Skin of body (tissue), 2 donors: ENCODE results near the gene ERMARD. TPM values are rescaled to one million over a fixed set of nuclear protein-coding genes. Genes with fewer than 3 reads are reported as not detected.

ENCODE experiments used
- DNase-seq: peaks from one replicate; lab custom pipeline; 2025; lab: John Stamatoyannopoulos, UW
- total RNA-seq: library from RNA; depleted of rRNA; stranded (reverse); fragments of >200 nt; gene quantifications from one replicate; pipeline ENCODE4 v1.2.3, GENCODE V29; 2014

The ERMARD gene
- total RNA-seq = 18.7 TPM

DNA sequence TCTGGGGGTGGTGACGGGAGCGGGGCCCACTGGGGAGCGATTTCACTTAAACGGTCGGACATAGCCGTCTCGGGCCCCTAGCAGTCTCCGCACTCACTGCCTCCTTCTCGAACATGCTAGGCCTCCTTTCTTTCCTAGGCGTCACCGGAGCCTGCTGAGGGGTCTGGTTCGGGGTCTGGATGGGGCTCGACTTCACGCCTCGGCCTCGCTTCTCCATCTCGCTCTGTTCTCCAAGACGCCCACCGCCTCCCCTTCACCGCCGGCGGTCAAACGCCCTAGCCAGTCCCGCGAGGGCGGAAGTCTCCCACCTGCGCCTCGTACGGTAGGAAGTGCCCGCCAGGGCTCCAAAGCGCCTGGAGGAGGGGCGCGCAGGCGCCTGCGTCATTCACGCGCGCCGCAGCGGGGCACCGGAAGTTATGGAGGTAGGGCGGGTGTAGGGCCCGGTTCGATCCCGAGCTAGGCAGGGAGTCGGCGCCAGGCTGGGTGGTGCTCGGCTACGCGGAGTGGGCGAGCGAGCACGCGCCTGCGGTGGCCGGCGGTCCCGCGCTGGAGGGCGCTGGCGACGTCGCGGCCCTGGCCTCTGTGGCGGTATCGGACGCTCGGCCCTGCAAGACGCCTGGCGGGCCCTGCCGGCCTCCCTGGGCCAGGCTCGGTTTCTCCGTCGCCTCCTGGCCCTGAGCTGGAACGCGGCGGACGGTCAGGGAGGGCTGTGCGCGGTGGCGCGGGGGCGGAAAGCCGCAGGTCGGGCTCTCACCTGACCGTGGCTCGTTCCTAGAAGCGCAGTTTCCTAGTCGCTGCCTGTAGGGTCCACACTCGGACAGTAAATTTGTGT, at the start of gene ERMARD, which contains the start of gene DYNLT2:
Gene ERMARD (plus strand): TSS at position 381 of the 832 bp plus-strand sequence. CDS start 36 bp downstream, at position 417.
Gene DYNLT2 (minus strand): TSS at position 331 of the 832 bp plus-strand sequence. CDS start 114 bp downstream, at position 217.
- DNase-seq = peak; percentile 88

DNA sequence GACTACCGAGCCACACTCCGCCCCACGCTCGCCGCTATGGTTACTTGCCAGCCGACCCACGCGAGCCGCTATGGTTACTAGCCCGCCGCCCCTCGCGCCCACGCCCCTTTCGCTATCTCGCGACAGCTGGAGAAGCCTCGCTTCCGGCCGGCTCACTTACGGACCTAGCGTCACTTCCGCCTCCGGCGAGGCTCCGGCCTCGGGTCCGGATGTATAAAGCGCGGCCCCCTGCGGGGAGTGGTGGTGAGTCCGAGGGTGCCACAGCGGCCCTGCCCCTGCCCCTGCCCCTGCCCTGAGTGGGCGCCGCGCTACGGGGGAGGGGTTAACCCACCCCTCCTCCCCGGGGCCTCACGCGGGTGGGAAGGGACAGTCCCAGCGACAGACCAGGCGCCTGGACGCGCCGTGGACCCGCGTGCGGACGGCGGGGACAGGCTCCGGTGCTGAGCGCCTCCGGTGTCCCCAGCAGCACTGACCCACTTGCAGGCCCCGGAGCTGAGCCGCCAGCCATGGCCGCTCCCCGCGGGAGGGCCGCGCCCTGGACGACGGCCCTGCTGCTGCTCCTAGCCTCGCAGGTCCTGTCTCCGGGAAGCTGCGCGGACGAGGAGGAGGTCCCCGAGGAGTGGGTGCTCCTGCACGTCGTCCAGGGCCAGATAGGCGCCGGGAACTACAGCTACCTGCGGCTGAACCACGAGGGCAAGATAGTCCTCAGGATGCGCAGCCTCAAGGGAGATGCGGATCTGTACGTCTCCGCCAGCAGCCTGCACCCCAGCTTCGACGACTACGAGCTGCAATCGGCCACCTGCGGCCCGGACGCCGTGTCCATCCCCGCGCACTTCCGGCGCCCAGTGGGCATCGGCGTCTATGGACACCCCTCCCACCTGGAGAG, 49.2 kb upstream of the ERMARD start, which contains the start of the genes C6orf120 and WDR27:
Gene C6orf120 (plus strand): TSS at position 173 of the 886 bp plus-strand sequence. CDS start 334 bp downstream, at position 507.
Gene WDR27 (minus strand): TSS at position 76 of the 886 bp plus-strand sequence. CDS start 13,024 bp downstream, outside the sequence.
- DNase-seq = peak; percentile 91

DNA sequence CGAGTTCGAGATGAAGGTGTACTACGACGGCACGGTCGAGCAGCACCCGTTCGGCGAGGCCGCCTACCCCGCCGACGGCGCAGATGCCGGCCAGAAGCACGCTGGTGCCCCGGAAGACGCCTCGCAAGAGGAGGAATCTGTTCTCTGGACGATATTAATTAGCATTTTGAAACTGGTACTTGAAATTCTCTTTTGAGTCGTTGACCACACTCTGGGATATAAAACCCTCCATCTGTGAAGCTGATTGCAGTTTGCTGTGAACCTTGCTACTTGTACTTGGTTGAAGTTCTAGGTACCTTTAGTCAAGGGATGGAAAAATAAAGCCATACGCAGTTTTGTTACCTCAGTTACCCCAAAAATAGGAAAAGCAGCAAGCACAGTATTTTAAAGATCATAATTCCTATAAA, 48.6 kb upstream of the ERMARD start:
- DNase-seq = no peak

DNA sequence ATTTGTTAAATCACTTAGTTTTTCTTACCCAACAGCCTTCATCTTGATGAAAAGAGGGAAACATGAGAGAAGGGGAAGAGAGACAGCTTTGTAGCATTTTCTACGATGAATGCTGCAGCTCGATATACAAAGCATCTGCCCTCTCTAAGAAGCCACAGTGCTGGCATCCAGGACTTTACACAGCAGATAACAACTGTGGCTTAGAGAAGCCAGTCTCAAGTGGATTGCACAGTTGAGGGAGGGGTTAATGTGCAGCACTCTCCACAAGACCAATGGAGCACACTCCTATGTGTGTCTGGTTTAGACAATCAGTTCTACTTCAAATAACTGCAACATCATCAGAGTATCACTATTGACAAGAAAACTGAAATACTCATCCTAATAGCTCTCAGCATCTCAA, 43.6 kb upstream of the ERMARD start:
- no peak for DNase-seq

DNA sequence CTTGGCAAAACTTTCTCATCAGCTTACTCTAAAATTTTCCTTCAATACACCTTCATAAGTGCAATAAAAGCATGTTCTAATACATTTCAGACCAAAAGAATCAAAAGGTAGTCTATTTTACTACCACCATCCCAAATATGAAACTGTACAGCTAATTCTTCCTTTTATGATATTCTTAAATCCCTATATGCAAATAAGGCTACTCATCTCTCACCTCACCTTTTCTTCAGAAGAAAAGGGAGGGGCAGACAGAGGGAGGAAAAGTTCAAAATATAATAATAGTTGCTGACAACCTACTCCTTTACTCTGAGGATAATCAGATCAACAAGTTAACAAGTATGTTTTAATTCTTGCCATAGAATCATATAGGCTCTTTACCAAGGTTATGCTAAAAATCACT, 42.1 kb upstream of the ERMARD start:
- no peak for DNase-seq

DNA sequence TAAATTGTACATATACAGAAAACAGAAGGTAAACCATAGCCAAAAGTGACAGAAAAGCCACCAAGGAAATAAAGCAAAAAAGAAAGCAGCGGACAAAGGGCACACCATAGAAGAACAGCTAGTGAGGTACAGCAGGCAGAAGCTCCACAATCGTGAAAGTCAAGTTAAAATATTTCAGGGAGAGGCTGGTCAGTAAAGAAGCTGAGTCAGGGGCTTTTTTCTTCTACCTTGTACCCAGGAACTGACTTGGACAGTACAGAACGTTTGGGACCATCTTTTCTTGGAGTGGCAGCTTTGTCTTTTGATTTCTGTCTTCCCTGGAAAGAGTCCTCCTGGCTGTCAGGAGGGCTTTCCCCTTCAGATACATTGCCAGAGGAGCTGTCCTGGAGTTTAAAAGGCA, 41.4 kb upstream of the ERMARD start:
- no peak for DNase-seq

DNA sequence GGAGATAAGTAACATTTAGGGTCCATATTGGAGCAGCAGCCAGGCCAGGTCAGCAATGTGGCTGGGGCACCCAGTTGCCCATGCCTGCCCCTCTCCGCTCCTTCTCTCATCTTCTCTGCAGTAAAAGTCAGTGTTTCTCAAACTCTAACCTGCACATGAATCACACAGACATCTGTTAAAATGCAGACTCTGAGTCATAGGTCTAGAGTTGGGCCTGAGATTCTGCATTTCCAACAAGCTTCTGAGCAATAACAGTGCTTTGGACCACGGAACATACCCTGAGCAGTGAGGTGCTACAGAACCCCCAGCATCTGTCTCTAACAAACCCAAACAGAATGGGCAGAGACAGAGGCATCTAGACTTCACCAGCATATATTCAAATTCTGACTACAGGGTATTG, 37.2 kb upstream of the ERMARD start:
- no peak for DNase-seq

DNA sequence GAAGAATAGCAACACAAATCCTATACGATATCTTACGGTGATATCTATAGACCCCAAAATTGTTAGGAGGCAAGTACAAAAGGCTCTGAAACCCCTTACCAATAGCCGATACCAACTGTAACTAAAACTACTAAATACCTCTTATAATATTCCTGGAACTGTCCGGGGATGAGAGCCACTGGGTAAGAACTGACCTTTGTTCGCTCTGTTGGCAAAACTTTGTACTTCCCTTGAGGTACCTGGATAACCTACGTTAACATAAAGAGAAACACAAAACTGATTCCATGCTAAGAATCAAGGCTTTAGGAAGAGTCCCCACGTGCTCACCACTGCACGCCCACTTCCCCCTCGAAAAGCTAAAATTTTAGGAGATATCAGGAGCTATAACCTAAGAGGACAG, 36.8 kb upstream of the ERMARD start:
- no peak for DNase-seq

DNA sequence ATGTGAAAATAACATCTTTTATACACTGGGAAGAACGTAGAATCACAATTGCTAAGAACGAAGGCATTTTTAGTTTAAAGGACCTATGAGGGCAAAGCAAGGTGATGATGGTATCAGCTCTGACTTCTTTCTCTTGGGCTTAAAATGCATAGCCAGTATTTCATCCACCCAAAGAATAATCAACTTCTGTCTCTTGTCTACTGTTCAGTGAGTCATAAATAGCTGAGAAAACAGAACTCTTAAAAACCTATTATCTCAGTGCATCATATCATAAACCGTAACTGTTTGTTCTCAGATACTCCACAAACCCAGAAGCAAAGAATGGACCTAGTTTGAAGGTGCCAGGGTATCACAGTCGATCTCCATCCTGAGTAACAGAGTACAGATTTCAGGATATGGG, 32.3 kb upstream of the ERMARD start:
- DNase-seq = no peak

DNA sequence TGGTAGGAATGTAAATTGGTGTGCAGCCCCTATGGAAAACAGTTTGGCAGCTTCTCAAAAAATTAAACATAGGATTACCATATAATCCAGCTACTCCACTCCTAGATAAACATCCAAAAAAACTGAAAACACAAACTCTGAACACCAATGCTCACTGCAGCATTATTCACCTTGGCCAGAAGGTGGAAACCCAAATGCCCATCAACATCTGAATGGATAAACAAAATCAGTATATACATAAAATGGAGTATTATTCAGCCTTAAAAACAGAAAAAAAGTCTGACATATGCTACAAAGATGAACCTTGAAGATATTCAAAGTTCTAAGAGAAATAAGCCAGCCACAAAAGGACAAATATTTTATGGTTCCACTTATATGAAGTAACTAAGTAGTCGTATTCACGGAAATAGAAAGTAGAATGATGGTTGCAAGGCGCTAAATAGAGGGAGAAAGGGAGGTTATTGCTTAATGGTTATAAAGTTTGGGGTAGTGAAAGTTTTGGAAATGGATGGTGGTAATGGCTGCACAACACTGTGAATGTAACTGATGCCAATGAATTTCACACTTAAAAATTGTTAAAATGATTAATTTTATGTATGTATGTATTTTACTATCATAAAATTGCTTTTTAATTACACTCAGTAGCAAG, 31.1 kb upstream of the ERMARD start:
- DNase-seq = no peak

DNA sequence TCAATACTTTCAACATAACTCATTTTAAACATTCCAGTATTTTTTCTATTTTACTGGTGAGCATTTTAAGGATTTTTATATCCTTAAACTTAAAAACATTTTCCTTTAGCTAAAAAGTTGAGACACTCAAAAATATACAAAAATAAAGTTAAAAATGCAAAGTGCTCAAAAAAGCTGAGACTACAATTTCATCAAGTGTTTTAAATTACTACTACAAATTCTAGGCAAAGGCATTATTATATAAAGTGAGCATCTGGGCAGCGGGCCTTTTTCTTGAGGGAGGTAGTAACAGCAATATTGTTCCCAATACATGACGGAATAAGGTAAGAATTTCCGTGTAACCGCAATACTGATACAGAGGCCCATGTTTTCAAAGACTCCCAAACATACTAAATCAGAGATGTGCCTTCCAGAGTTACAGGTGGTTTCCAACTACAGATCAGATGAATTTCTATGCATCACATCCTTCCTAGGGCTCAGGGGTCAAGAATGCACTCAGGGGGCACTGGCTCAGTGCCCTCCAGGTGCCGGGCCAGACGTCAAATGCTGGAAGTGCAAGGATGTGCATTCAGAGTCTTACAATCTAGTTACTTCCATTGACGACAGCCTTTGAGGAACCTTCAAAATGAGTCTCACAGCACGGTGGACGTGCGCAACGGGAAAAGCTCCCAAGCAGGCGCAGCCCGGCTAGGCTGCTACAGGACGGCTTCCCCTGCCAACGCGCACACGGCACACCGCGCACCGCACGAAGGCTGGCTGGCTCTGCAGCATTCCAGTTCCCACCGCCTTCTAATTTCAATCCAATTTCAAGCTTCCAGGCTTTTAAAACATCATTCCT, 28.8 kb upstream of the ERMARD start:
- peak; percentile 50 for DNase-seq

DNA sequence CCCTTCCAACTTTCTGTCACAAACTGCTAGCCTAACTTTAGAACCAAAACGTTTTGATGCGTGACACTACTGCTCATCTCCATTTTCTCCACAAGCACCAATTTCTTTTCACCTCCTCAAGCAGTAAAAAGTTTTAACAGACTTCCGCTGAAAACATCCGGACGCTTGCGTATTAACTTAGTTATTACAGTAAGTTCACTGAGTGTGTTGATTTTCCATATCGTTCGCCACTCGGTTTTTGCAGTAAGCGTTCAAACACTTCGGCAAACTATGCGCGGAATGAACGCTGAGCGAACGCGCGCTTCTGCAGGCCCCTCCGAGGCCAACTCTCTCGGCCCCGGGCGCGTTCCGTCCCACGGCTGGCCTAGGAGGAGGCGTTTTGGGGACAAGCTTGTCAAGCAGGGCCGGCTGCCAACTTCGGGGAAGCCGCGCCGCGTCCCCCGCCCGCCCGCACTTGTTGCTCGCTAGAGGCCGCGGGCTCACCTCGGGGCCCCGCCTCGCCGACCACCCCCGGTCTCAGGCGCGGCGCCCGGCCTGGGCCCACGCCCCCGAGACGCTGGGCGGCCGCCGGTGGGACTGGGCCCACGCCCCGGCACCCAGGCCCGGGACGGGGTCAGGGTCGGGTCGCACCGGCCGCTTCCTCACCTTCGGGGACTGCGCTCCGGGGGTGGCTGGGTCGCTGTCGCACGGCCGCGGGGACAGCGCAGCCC, 28.1 kb upstream of the ERMARD start:
- peak; percentile 63 for DNase-seq

DNA sequence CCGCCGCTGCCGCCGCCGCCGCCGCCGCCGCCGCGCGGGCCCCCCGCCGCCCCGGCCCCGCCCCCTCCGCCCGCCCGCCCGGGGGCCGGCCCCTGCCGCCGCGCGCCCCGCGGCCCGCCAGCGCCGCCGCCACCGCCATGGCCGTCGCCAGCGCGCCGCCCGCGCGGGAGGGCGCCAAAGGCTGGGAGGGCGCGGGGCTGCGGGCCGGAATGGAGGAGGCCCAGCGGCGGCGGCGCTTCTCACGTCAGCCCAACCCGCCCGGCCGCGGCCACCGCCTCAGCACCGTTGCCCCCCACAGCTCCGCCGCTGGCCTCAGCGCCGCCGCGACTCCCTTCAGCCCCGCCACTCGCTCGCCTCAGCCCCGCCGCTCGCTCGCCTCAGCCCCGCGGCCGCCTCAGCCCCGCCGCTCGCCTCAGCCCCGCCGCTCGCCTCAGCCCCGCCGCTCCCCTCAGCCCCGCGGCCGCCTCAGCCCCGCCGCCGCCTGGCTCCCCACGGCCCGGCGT, 27.4 kb upstream of the ERMARD start:
- DNase-seq = no peak

DNA sequence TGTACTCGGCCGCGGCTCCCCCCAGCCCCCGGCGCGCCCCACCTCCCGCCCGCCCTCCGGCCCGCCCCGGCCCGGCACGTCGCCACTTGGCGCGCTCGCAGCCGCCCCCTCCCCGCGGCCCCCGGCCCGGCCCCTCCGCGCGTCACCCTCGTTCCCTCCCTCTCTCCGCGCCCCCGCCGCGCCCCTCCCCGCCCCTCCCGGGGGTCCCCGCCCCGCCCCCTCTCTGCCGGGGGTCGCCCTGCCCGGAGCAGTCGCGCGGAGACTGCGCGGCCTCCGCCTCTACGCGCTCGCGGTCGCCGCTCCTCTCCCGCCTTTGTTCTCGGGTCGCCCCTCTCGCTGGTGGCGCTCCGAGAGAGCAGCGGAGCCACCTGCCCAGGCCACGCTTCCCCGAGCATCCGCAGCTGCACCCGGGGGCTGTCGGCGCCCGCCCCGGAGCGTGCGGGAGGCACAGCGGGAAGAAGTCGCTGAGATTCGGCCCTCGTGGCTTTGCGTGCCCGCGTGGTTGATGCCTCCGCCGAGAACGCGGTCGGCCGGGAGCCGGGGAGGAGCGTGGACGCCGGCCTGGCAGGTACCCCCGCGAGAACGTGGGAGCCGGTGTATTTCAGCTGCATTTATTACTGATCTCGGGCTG, 26.8 kb upstream of the ERMARD start, which contains the start of gene PHF10:
Gene PHF10 (minus strand): TSS at position 7 of the 631 bp plus-strand sequence. CDS start 569 bp downstream, outside the sequence.
- DNase-seq = peak; percentile 62

DNA sequence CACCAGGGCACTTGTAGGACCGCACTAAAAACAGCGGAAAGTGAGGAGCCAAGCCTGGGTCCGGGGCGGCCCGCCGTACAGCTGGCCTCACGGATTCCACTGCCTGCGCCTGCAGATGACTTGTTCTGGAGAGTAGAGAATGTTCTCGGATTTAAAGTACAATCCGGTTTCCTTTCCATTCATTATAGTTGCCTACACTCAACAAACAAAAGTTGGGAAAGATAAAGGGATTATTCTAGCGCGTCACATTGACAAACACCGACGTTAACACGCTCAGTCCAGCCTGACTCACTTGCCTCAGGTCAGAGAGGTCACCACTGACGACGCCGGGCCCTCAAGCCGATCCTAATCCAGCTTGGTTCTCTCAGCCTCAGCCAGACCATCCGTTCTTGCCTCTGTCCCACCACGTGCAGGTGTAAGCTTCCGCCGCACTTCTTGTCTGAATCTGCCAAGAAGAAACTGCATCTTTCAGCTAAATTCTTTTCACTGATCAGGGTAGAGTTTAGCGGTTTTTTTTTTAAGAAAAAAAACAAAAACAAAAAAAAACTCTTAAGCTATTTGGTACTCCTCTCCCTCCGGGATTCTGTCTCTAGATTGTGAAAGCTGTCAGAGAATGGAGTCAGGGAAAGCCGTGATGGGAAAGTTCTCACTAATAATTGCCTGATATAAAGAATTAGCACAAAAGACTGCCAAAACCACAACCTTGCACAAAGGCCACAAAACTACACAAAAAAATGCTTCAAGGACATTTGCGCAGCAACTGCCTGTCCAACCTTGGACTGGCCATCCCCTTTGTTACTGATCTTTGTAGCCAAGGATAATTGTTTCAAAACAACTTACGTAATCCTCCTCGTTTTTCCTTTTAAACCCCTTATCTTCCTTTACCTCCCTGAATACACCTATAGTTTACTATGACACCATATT, 26.0 kb upstream of the ERMARD start:
- DNase-seq = peak; percentile 54

DNA sequence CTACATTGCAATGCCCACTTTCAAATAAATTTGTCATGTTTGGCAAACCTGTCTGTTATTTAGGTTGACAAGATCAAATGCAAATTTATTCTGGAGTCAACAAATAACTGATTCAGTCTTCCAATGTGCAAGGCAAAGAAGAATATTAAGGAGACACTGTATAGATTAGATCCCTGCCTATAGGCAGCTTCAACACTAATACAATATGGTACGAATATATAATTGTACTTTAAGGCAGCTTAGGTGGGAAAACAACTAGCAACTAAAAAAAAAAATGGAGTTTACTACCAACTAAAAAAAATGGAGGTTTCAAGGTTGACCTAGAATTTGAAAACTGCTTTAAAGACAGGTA, 25.4 kb upstream of the ERMARD start:
- no peak for DNase-seq

DNA sequence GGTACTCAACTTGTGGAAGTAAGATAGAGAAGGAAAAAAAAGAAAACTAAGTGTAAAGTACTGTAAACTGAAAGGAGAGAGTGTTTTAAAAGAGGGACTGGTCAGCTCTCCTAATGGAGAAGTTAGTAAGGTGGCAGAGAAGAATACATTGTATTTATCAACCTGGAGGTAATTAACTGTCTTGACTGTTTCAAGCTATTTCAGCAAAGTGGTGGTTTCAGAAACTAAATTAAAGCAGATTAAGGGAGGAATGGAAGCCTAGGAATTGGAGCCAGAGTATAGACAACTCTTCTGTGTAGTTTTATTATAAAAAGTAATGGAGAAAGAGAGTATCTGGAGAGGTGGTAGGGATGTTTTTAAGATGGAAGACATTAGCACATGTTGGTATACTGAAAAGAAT, 24.5 kb upstream of the ERMARD start:
- DNase-seq = no peak

DNA sequence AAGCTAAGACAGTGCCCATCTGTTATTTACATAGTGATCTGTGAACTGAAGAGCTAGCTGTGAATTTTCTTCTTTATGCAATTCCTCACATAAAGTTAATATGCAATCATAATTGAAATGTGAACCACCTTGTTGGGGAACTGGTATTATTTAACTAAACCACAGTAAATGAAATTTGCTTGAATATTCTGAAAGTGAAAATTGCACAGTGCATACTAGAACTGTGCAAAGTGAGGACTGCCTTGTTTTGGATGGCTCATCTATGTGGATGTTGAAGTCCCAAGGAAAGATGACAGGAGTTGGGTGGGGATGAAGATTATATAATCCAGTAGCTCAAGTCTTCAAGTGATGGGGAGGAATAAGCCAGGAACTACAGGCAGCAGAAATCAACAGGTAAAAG, 21.5 kb upstream of the ERMARD start:
- DNase-seq = no peak
